Measurements from ENCODE around the gene SMIM35. TPM values are rescaled to one million over a fixed set of nuclear protein-coding genes. Genes with fewer than 3 reads are reported as not detected.

Gene SMIM35
- total RNA-seq, 4 donors from 2014 or later: not detected

DNA sequence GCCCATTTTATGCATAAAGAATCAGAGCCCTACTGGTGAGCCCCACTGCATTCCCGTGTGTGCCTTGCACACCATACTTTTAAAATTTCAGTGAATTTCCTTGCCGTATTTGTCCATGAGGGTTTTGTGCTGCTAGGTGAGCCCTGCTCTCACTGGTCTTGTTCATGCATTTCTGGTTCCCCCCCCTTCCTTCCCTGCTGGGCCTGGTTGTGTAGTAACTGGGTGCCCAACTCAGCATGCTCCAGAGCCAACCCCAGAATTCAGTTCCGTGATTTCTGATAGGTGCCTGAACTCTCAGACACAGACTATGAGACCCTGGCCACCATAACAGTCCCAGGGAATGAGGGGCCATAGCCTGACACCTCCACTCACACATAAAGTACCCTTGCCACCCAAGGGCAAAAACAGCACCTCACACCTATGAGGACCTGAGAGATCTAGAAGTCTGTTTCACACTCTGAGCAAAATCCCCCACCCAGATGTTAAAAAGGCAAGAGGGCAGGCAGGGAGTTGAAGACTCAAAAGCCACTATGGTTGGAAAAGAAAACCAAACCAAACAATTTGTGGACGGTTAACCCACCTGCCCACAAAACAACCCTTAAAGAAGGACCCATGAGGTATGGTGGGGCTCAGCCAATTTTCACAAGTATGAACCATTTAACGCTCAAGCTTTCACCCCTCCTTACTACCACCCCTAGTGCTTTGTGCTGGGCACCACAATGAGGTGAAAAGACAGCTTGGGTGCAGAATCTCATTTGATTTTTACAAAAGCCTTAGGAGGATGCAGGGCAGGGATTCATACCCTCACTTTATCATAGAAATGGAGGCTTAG, 117.4 kb downstream of the SMIM35 start:
- TF ChIP-seq POLR2AphosphoS5 (IDR thresholded peaks at IDR 0.05) (no peak), EP300 (IDR thresholded peaks at IDR 0.05; ENCODE audit: low read depth) (no peak), POLR2A (IDR thresholded peaks at IDR 0.05) (no peak)
- TF ChIP-seq, protein P1, sequence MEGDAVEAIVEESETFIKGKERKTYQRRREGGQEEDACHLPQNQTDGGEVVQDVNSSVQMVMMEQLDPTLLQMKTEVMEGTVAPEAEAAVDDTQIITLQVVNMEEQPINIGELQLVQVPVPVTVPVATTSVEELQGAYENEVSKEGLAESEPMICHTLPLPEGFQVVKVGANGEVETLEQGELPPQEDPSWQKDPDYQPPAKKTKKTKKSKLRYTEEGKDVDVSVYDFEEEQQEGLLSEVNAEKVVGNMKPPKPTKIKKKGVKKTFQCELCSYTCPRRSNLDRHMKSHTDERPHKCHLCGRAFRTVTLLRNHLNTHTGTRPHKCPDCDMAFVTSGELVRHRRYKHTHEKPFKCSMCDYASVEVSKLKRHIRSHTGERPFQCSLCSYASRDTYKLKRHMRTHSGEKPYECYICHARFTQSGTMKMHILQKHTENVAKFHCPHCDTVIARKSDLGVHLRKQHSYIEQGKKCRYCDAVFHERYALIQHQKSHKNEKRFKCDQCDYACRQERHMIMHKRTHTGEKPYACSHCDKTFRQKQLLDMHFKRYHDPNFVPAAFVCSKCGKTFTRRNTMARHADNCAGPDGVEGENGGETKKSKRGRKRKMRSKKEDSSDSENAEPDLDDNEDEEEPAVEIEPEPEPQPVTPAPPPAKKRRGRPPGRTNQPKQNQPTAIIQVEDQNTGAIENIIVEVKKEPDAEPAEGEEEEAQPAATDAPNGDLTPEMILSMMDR (IDR thresholded peaks at IDR 0.05): no peak
- H3K27me3 ChIP-seq: no peaks in the 10 kb centered on the region
- intact Hi-C loops (cut with DNase I; ENCODE audit: low total_unique reads): no loop called here
- no peak overlapping the region for H3K4me3 ChIP-seq
- no peaks in the 10 kb centered on the region for H3K36me3 ChIP-seq
- DNase-seq: no peak
- H3K4me1 ChIP-seq: peaks cover 3 to 29% (median 23%) of the 10 kb centered on the region in 4 donors
- H3K9me3 ChIP-seq: no peaks in the 10 kb centered on the region
- in situ Hi-C loops (cut with MboI; ENCODE audit: low pct_ligation_motif_present in 1 of 4, low pct_unique_long_range_greater_than_20kb in 1 of 4, low sequenced_read_pairs in 3 of 4): no loop called here
- 86 to 98% methylated on average over 1 to 5 of the region's 5 CpGs for WGBS, 2 donors (ENCODE audit: low coverage in 1 of 2)
- no peak overlapping the region for H3K27ac ChIP-seq

DNA sequence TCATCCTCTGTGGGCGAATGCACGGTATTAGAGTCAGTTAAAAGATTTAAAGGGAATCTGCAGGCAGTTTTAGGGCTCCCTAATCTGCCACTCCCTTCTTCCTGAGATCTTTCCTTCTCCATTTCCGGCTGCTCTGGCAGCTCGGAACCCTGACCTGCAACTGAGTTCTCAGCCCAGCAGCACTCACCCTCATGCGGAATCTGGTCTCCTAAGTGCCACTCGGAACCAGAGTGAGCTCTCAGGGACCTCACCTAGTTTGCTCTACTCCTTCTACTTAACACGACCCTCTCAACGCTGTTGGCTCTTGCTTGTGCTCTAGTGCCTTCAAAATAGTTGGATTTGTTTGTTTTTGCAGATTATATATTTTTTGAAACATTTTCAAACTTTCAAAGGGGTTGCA, 119.9 kb downstream of the SMIM35 start:
- in situ Hi-C loops (cut with MboI; ENCODE audit: low pct_ligation_motif_present in 1 of 4, low pct_unique_long_range_greater_than_20kb in 1 of 4, low sequenced_read_pairs in 3 of 4): no loop called here
- DNase-seq: no peak
- WGBS, 2 donors (ENCODE audit: low coverage in 1 of 2): 76 to 95% methylated on average over 2 to 8 of the region's 8 CpGs

DNA sequence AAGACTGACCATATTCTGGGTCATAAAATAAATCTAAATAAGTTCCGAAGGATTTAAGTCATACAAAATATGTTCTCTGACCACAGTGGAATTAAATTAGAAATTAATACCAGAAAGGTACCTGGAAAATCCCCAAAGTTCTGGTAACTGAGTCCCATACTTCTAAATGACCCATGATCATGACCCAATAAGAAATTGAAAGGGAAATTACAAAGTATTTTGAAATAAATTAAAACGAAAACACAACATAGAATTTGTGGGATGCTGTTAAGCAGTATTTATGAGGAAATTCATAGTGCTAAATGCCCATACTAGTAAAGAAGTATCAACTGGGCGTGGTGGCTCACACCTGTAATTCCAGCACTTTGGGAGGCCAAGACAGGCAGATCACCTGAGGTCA, 123.9 kb downstream of the SMIM35 start:
- no peaks in the 10 kb centered on the region for H3K9me3 ChIP-seq
- intact Hi-C loops (cut with DNase I; ENCODE audit: low total_unique reads) (no loop called here), in situ Hi-C loops (cut with MboI; ENCODE audit: low pct_ligation_motif_present in 1 of 4, low pct_unique_long_range_greater_than_20kb in 1 of 4, low sequenced_read_pairs in 3 of 4) (no loop called here)
- TF ChIP-seq POLR2A (IDR thresholded peaks at IDR 0.05): no peak
- no peak for TF ChIP-seq EP300 (IDR thresholded peaks at IDR 0.05; ENCODE audit: low read depth)
- TF ChIP-seq, protein P1 (IDR thresholded peaks at IDR 0.05): no peak
- no peak for TF ChIP-seq POLR2AphosphoS5 (IDR thresholded peaks at IDR 0.05)
- DNase-seq: no peak
- no peaks in the 10 kb centered on the region for H3K36me3 ChIP-seq
- no peak overlapping the region for H3K4me3 ChIP-seq
- WGBS, 2 donors (ENCODE audit: low coverage in 1 of 2): 89 to 96% methylated on average over 3 of the region's 3 CpGs
- no peaks in the 10 kb centered on the region for H3K27me3 ChIP-seq
- H3K27ac ChIP-seq: no peak overlapping the region
- H3K4me1 ChIP-seq: no peaks in the 10 kb centered on the region

More for the DNA sequence above, 119.9 kb downstream of the SMIM35 start:
- Histone ChIP-seq H3K36me3 (no peaks in the 10 kb centered on the region), H3K4me1 (peaks cover 0 to 12% (median 5%) of the 10 kb centered on the region in 4 donors), H3K4me3 (no peak overlapping the region), H3K27me3 (no peaks in the 10 kb centered on the region), H3K9me3 (no peaks in the 10 kb centered on the region), H3K27ac (no peak overlapping the region)
- TF ChIP-seq POLR2A (IDR thresholded peaks at IDR 0.05) (no peak), EP300 (IDR thresholded peaks at IDR 0.05; ENCODE audit: low read depth) (no peak), POLR2AphosphoS5 (IDR thresholded peaks at IDR 0.05) (no peak)
- TF ChIP-seq, protein P1 (IDR thresholded peaks at IDR 0.05): no peak
- intact Hi-C loops (cut with DNase I; ENCODE audit: low total_unique reads): no loop called here

DNA sequence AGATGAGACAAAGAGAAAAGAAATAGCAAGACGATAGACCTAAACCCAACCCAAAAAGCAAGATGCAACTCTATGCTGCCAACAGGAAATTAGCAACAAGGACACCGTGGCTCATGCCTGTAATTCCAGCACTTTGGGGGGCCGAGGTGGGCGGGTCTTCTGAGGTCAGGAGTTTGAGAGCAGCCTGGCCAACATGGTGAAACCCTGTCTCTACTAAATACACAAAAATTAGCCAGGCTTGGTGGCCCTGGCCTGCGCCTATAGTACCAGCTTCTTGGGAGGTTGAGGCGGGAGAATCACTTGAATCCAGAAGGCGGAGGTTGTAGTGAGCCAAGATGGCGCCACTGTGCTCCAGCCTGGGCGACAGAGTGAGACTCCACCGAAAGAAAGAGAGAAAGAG, 124.9 kb downstream of the SMIM35 start:
- no peaks in the 10 kb centered on the region for H3K27me3 ChIP-seq
- no peak overlapping the region for H3K4me3 ChIP-seq
- in situ Hi-C loops (cut with MboI; ENCODE audit: low pct_ligation_motif_present in 1 of 4, low pct_unique_long_range_greater_than_20kb in 1 of 4, low sequenced_read_pairs in 3 of 4) (no loop called here), intact Hi-C loops (cut with DNase I; ENCODE audit: low total_unique reads) (no loop called here)
- H3K36me3 ChIP-seq: no peaks in the 10 kb centered on the region
- H3K9me3 ChIP-seq: no peaks in the 10 kb centered on the region
- no peak for DNase-seq
- TF ChIP-seq EP300 (IDR thresholded peaks at IDR 0.05; ENCODE audit: low read depth) (no peak), POLR2AphosphoS5 (IDR thresholded peaks at IDR 0.05) (no peak), POLR2A (IDR thresholded peaks at IDR 0.05) (no peak)
- TF ChIP-seq, protein P1 (IDR thresholded peaks at IDR 0.05): no peak
- no peaks in the 10 kb centered on the region for H3K4me1 ChIP-seq
- 91 to 92% methylated on average over 7 to 10 of the region's 10 CpGs for WGBS, 2 donors (ENCODE audit: low coverage in 1 of 2)
- H3K27ac ChIP-seq: no peak overlapping the region

Measured in transverse colon (tissue), 4 donors.